Tibial nerve (tissue), 4 donors: ENCODE data around the gene AQP2. TPM values are rescaled to one million over a fixed set of nuclear protein-coding genes. Genes with fewer than 3 reads are reported as not detected.

Source experiments
- DNase-seq, 2 donors: peaks; one replicate each; pipeline ENCODE4 v3.0.0-alpha.2; 2019; ENCODE audit warnings: low spot score in 2 of 2
- H3K27ac ChIP-seq, 4 donors: fragments of 200-600 bp; sonication (generic) in 3 of 4; one replicate each; pipeline ENCODE4 v1.5.1; 2017 to 2019; ENCODE audit warnings: mild to moderate bottlenecking in 1 of 4
- H3K27me3 ChIP-seq, 2 donors: fragments of 200-600 bp; sonication (generic) in 1 of 2; one replicate each; pipeline versions ENCODE4 v1.5.1 to v1.6.0; 2017 to 2019
- H3K36me3 ChIP-seq, 3 donors: fragments of 200-600 bp; sonication (generic); one replicate each; pipeline ENCODE4 v1.5.1; 2018 to 2019
- H3K4me1 ChIP-seq, 4 donors: fragments of 200-600 bp; sonication (generic) in 3 of 4; one replicate each; pipeline ENCODE4 v1.5.1; 2017 to 2019
- H3K4me3 ChIP-seq, 4 donors: fragments of 200-600 bp; sonication (generic) in 3 of 4; one replicate each; pipeline ENCODE4 v1.5.1; 2017 to 2019; ENCODE audit warnings: mild to moderate bottlenecking in 1 of 4, moderate library complexity in 1 of 4
- H3K9me3 ChIP-seq, 4 donors: fragments of 200-600 bp; sonication (generic) in 3 of 4; one replicate each; pipeline ENCODE4 v1.5.1; 2017 to 2019
- EP300 ChIP-seq, 2 donors: sonication (generic); formaldehyde crosslinking; IDR thresholded peaks; one replicate each; pipeline ENCODE4 v1.6.1; 2017; ENCODE audit warnings: antibody characterized with exemption in 2 of 2, mild to moderate bottlenecking in 1 of 2
- POLR2A ChIP-seq, 2 donors: fragments of 450-650 bp; IDR thresholded peaks; one replicate each; pipeline ENCODE4 v1.6.1; 2017; ENCODE audit warnings: antibody characterized with exemption in 2 of 2, mild to moderate bottlenecking in 2 of 2, moderate library complexity in 2 of 2
- WGBS, 2 donors: methylation state at CpG; one replicate each; pipeline ENCODE4 v1.1.5; 2018; 5-methylcytosine and 5-hydroxymethylcytosine counted together
- total RNA-seq, 4 donors: library from RNA; depleted of rRNA; stranded (reverse); fragments of >200 nt; gene quantifications; one replicate each; pipeline ENCODE4 v1.1.0, GENCODE V29; 2016
- TF ChIP-seq, protein P1 (sequence below), 5 experiments: fragments of 200-600 bp in 3 of 5; fragments of 450-650 bp in 2 of 5; sonication (generic) in 3 of 5; IDR thresholded peaks; one replicate each; pipeline ENCODE4 v1.5.1; 2016 to 2019; ENCODE audit warnings: antibody characterized with exemption in 5 of 5, mild to moderate bottlenecking in 3 of 5, moderate library complexity in 2 of 5

AQP2 gene
- total RNA-seq, 4 donors from 2014 or later = not detected

GRCh38 chr12:49953151-49953550 lies 2.6 kb downstream of the AQP2 start:
- Histone ChIP-seq H3K27me3 (peaks cover 0 to 47% of the 10 kb centered on the region in 2 donors), H3K4me1 (no peaks in the 10 kb centered on the region), H3K4me3 (no peak overlapping the region), H3K27ac (no peak overlapping the region), H3K9me3 (no peaks in the 10 kb centered on the region), H3K36me3 (no peaks in the 10 kb centered on the region)
- 83 to 89% methylated on average over 4 of the region's 4 CpGs for WGBS, 2 donors
- DNase-seq = no peak
- no peak for TF ChIP-seq POLR2A (IDR thresholded peaks at IDR 0.05)
- TF ChIP-seq, protein P1, sequence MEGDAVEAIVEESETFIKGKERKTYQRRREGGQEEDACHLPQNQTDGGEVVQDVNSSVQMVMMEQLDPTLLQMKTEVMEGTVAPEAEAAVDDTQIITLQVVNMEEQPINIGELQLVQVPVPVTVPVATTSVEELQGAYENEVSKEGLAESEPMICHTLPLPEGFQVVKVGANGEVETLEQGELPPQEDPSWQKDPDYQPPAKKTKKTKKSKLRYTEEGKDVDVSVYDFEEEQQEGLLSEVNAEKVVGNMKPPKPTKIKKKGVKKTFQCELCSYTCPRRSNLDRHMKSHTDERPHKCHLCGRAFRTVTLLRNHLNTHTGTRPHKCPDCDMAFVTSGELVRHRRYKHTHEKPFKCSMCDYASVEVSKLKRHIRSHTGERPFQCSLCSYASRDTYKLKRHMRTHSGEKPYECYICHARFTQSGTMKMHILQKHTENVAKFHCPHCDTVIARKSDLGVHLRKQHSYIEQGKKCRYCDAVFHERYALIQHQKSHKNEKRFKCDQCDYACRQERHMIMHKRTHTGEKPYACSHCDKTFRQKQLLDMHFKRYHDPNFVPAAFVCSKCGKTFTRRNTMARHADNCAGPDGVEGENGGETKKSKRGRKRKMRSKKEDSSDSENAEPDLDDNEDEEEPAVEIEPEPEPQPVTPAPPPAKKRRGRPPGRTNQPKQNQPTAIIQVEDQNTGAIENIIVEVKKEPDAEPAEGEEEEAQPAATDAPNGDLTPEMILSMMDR (IDR thresholded peaks at IDR 0.05) = no peak
- no peak for TF ChIP-seq EP300 (IDR thresholded peaks at IDR 0.05)

GRCh38 chr12:49953961-49954846 lies 3.7 kb downstream of the AQP2 start:
- TF ChIP-seq, protein P1 (IDR thresholded peaks at IDR 0.05) = no peak
- TF ChIP-seq POLR2A (IDR thresholded peaks at IDR 0.05) = no peak
- no peak for TF ChIP-seq EP300 (IDR thresholded peaks at IDR 0.05)
- peaks cover 0 to 57% of the 10 kb centered on the region in 2 donors for H3K27me3 ChIP-seq
- 77 to 81% methylated on average over 21 of the region's 21 CpGs for WGBS, 2 donors
- H3K27ac ChIP-seq = no peak overlapping the region
- no peak overlapping the region for H3K4me3 ChIP-seq
- H3K9me3 ChIP-seq = no peaks in the 10 kb centered on the region
- DNase-seq = no peak
- H3K4me1 ChIP-seq = peaks cover 0 to 3% (median 0%) of the 10 kb centered on the region in 4 donors
- no peaks in the 10 kb centered on the region for H3K36me3 ChIP-seq

GRCh38 chr12:49954863-49955830 lies 4.6 kb downstream of the AQP2 start:
- Histone ChIP-seq H3K27ac (no peak overlapping the region), H3K36me3 (no peaks in the 10 kb centered on the region), H3K27me3 (peaks cover 0 to 63% of the 10 kb centered on the region in 2 donors), H3K9me3 (no peaks in the 10 kb centered on the region), H3K4me1 (peaks cover 0 to 12% (median under 1%) of the 10 kb centered on the region in 4 donors), H3K4me3 (no peak overlapping the region)
- WGBS, 2 donors = 39 to 40% methylated on average over 34 to 48 of the region's 53 CpGs
- DNase-seq = no peak
- no peak for TF ChIP-seq EP300 (IDR thresholded peaks at IDR 0.05)
- TF ChIP-seq, protein P1 (IDR thresholded peaks at IDR 0.05) = no peak

DNA sequence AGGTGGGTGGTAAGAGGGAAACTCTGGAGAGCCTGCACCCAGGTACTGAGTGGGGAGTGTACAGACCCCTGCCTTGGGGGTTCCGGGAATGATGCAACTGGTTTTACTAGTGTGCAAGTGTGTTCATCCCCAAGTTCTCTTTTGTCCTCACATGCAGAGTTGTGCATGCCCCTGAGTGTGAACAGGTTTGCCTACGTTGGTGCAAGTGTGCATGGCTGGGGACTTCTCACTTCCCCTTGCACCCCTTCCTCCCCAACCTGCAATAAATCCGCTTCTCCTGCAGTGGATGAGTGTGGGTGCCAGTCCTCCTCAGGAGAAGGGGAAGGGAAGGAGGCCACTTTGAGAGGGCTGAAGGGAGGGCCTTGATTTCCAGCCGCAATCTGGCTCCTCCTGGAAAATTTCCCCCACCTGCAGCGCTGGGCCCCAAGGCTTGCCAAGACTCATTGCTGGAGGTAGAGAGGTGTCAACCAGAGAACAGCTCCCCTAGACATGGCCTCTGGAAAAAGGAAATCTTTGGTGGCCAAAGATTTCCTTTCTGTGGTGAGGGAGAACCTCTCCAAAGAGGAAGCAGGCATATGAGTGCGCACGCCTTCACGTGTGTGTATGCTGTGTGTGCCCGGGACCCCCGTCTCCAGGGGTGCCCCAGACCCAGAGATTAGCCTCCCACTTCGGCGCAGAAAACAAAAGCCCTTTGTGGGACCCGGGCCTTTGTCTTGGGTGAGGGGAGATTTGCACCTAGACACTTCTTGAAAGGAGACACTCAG lies 5.5 kb downstream of the AQP2 start:
- WGBS, 2 donors = 61 to 70% methylated on average over 11 to 13 of the region's 13 CpGs

More for the DNA sequence above, 5.5 kb downstream of the AQP2 start:
- peaks cover 0 to 22% (median 2%) of the 10 kb centered on the region in 4 donors for H3K4me1 ChIP-seq
- no peak overlapping the region for H3K4me3 ChIP-seq
- no peak for DNase-seq
- H3K36me3 ChIP-seq = no peaks in the 10 kb centered on the region
- no peaks in the 10 kb centered on the region for H3K9me3 ChIP-seq
- no peak overlapping the region for H3K27ac ChIP-seq
- TF ChIP-seq POLR2A (IDR thresholded peaks at IDR 0.05) (no peak), EP300 (IDR thresholded peaks at IDR 0.05) (no peak)
- TF ChIP-seq, protein P1 (IDR thresholded peaks at IDR 0.05) = no peak
- H3K27me3 ChIP-seq = peaks cover 0 to 72% of the 10 kb centered on the region in 2 donors
